Muscle of arm (tissue), 12 donors: ENCODE data around the gene XPO5. TPM values are rescaled to one million over a fixed set of nuclear protein-coding genes. Genes with fewer than 3 reads are reported as not detected.
"Not testable (repeated sequence)": the region's sequence is repeated elsewhere in the genome, so short reads cannot be mapped to it uniquely, and the experiment has no call there.

ENCODE experiments used
- DNase-seq: peaks from one replicate; pipeline ENCODE4 v3.0.0-alpha.2; 2013
- polyA plus RNA-seq, 12 donors: library from polyadenylated mRNA; unstranded; fragments of 120-200 nt; gene quantifications; one replicate each; pipeline ENCODE4 v1.2.1, GENCODE V29; 2013; ENCODE audit not compliant: insufficient read length in 12 of 12

The XPO5 gene
- polyA plus RNA-seq, 12 donors: 22.5 to 39.6 (median 27.7) TPM; not detected in 1

DNA sequence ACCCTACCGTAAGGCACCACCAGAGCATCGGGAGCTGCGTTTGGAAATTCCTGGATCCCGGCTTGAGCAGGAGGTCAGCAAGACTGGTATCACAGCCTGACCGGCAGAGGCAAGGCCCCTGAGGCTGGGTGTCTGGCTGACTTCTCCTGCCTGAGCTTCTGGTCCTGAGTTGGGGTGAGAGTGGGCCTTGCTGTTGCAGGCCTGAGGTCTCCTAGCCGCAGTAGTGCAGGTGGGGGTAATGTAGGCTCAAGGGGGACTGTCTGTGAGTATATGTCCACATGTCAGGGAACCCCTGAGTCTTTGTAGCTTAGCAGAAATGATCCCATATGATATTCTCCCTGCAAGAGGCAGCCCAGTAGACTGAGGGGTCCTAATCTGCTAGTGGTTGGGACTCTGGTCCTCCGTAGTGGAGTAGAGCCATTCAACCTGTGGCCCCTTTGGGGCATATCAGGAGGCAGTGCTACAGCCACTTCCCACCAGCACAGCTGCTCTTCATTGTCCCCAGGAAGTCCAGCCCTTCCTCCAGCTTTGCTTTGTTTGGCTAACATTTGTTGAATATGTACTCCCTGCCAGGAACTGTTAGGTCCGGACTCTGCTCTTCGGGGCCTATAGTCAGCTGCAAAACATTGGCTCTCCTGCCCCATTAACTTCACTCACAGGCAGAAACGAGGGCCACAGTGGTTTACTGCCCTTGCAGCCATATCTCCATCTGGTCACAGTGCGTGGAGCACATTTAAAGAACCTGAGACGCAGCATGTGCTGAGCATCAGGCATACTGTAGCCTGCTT lies 76.6 kb downstream of the XPO5 start:
- DNase-seq: no peak

- not testable (repeated sequence) for DNase-seq
These were observed 77.5 kb downstream of the XPO5 start for GRCh38 chr6:43498291-43498690.

DNA sequence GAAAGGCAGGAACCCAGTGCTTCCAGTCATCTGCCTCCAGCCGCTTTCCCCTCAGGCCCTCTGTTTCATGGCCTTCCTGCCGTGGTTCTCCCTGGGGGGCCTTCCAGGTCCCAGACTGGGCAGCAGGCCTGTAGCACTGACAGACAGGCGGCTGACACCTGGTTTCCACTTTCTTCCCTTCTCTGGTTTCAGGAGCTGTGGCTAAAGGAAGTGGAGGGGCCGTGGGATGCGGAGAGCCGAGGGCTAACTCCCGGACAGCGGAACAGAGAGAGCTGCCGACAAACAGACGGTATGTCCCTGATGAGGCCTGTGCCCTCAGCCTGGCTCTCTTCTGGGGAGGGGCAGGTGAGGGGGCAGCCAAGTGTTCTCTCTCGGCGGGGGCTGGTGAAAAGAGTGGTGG lies 78.1 kb downstream of the XPO5 start:
- no peak for DNase-seq

GRCh38 chr6:43497129-43497396 lies 78.8 kb downstream of the XPO5 start:
- DNase-seq: no peak

GRCh38 chr6:43496370-43497128 lies 79.3 kb downstream of the XPO5 start:
- DNase-seq: no peak

- DNase-seq: no peak
These were observed 80.4 kb downstream of the XPO5 start for GRCh38 chr6:43495409-43495941.

DNA sequence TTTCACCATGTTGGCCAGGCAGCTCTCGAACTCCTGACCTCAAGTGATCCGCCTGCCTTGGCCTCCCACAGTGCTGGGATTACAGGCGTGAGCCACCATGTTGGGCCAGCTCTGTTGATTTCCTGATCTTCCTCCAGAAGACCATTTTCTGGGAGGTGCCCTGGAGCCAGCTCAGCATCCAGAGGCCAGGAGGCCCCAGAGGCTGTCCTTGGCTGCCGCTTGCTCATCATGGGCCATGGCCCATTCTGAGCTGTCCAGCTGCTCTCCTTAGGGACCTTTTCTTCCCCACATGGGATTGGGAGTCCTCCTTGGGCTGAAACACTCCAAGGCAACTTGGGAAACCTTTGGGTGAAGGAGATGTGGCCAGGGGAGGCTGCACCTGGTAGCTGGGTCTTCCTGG lies 81.1 kb downstream of the XPO5 start:
- no peak for DNase-seq

DNA sequence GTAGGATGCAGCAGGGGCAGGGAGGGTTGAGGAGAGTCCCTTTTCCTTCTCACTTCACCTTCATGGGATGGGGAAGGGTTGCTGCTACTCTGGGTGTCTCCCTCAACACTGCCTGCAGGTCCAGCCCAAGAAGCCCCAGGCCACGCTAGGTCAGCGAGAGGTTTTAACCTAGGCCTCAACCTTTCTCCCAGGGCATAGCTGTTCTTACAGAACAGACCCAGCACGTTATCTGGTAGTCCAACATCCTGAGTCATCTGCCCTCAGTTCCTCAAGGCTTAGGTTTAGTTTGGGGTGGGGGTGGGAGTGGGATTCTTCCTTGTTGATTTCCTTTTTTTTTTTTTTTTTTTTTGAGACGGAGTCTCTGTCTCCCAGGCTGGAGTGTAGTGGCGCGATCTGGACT lies 81.5 kb downstream of the XPO5 start:
- DNase-seq: no peak

DNA sequence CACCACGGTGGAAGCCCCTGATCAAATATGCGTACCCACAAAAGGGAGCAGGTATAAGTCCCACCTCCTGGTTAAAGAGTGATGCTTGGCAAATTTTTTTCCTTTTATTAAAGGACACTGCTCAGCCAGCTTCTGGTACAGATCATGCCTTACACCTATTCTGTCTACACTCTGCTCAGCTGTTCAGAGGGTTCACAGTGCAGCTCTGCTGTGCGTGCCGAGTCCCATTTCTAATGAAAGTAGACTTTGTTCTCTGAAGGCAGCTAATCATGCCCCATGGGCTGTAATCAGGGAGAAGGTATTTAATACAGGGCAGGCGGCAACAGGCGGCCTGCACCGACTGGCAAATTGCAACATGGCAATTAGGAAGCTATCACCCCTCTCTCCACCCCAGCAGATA lies 82.0 kb downstream of the XPO5 start:
- DNase-seq: no peak

- no peak for DNase-seq
These were observed 82.6 kb downstream of the XPO5 start for GRCh38 chr6:43493230-43493629.

GRCh38 chr6:43492673-43493072 lies 83.2 kb downstream of the XPO5 start:
- no peak for DNase-seq

- peak; percentile 60 for DNase-seq
These were observed 83.8 kb downstream of the XPO5 start for GRCh38 chr6:43491750-43492661.

- no peak for DNase-seq
These were observed 85.3 kb downstream of the XPO5 start for GRCh38 chr6:43490523-43490939.

DNA sequence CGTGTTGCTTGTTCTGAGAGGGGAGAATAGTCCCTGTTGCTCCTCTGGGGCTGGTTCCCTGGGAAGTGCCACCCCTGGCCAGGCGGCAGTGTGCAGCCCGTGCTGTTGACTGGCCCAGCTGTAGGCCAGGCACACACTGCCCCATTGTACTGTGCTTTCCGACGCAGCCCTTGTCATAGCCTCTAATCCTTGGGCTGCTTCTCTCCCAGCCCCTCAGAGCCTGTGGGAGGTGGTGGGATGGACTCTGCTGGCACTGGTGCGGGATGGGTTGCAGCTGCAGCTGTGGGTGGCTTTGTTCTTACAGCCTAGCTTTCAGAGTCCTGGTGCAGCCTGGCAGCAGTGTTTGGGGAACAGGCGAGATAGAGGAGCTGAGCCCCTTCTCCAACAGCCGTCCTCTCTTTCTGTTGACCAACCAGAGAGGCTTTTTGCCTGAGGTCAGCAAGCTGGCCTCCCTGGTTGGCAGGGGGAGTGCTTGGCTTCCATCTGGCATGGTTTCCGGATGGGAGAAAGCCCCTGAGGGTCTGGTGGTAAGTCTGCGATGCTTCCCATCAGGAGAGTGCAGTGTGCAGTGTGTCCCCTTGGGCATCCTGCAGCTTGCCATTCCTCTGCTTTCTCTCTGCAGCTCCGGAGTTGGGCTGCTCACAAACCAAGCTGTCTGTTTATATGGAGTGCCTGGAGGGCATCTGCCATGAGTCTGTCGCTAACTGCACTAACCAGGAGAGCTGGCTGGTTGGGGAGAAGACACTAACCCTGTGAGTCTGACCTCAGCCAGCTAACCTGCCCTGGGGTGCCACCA lies 86.4 kb downstream of the XPO5 start:
- DNase-seq: no peak

DNA sequence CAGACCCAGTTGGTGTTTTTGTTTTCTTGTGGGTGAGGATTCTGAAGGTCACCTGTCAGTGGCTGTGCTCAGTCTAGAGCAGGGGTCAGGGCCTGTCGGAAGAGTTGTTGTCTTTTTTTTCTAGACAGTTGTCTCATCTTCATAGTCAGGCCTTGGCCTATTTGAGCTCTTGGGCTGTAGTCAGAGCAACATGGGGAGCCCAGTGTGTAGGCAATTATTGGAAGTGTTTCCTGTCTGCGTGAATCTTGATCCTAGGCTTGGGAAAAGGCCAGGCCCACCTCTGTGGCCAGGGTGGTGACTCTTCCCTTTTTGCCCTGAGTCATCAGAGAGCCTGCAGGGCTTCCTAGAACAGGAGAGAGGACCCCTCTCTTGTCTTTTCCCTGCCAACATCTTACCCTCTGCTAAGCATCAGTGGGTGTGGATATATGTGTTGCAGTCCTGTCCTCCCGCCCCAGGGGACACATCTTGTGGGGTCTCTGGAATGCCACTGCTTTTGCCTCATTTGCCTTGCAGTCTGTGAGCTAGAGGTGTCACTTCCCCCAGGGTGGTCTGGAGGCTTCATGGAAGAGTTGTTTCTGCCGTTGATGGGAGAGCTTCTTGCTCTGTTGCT lies 87.1 kb downstream of the XPO5 start:
- no peak for DNase-seq

GRCh38 chr6:43481591-43482236 lies 94.1 kb downstream of the XPO5 start:
- no peak for DNase-seq

DNA sequence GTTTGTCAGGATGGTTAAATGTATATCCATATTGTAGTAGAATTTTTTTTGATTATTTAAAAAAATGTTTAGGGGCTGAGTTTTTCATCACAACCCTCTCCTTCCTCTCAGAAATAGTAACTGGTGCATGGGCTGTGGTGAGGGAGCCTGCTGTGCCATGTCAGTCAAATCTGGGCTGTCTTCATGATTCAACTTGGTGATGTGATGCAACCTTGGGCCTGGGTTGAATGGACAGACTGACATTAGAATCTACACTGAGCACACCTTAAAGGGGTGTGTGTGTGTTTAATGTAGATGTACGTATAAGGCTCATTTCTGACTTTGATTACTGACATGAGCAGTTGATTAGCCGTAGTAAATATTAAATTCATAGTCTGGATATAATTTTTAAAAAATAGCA lies 94.8 kb downstream of the XPO5 start:
- no peak for DNase-seq

DNA sequence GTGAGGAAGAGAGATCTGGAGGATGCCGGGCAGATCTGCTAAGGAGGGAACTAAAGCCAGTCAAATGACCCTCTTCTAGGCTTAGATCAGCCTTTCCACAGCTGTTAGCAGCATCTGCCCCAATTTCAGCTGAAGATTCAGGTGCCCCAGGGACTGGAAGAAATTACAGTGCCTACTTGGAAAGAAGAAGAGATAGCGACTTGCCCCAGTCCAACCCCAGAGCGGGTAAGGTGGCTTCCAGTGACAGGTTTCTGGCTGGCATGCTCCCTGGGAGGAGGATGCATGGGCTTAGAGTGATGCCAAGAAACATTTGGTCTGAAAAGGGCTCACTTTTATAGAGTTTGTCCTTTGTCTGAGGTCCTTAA lies 97.8 kb downstream of the XPO5 start:
- DNase-seq: no peak

- peak; percentile 92 for DNase-seq
These were observed 98.4 kb downstream of the XPO5 start, which contains the start of gene TJAP1 for GRCh38 chr6:43477235-43478007. Gene TJAP1, plus strand, starts transcription at chr6:43477570. Its CDS starts 21,432 bp downstream, at chr6:43499002.

DNA sequence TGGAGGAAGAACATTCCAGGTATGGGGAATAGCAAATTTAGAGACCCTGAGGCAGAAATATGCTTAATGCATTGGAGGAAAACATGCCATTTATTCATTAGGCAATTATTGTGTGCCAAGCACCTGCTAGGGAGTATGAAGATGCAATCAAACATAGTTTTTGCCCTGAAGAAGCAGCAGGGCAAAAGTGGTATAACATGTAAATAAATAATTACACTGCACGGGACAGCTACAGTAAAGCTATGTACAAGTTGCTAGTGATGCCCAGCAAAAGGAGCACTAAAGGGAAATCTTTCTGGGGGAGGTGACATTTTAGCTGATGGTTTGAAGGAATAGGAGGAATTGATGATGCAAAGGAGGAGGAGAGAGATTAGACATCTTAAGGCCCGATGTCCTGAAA lies 99.1 kb downstream of the XPO5 start:
- DNase-seq: no peak
